NK-92 (cell line): ENCODE data around the gene GIMAP7.
"Not testable (repeated sequence)": the region's sequence is repeated elsewhere in the genome, so short reads cannot be mapped to it uniquely, and the experiment has no call there.

Source experiments
- DNase-seq: peaks from one replicate; lab custom pipeline; 2025; ENCODE audit not compliant: unreplicated experiment; lab: John Stamatoyannopoulos, UW

Gene GIMAP7

DNA sequence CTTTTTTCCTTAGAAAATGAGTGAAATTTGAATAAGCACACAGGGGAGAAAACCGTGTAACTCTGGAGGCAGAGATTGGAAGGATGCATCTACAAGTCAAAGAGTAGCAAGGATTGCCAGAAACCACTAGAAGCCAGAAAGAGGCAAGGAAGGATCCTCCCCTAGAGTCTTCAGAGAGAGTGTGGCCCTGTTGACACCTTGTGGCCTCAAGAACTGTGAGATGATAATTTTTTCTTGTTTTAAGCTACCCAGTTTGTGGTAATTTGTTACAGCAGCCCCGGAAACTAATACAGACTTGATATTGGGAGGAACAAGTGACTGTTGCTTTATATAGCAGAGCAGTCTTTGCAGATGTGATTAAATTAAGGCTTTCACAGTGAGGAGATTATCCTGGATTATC, 3.6 kb upstream of the GIMAP7 start:
- DNase-seq = no peak

DNA sequence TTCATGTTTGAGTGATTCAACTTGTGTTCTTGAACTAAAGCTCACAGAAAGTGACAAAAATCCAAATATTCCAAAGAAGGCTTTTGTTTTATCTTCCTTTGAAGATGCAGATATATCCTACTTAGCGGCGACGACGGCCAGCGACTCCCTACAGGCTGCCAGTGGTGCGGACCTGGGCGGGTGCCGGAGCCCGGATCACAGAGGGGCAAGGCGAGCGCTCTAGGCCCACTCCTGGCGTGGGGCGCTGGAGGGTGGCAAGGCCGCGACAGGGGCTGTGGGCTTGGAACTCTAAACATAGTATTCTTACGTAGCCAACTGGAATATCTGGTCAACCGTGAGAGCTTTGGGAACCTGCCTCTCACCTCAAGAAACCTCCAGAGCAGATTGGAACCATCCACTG, 914 bp upstream of the GIMAP7 start:
- no peak for DNase-seq

DNA sequence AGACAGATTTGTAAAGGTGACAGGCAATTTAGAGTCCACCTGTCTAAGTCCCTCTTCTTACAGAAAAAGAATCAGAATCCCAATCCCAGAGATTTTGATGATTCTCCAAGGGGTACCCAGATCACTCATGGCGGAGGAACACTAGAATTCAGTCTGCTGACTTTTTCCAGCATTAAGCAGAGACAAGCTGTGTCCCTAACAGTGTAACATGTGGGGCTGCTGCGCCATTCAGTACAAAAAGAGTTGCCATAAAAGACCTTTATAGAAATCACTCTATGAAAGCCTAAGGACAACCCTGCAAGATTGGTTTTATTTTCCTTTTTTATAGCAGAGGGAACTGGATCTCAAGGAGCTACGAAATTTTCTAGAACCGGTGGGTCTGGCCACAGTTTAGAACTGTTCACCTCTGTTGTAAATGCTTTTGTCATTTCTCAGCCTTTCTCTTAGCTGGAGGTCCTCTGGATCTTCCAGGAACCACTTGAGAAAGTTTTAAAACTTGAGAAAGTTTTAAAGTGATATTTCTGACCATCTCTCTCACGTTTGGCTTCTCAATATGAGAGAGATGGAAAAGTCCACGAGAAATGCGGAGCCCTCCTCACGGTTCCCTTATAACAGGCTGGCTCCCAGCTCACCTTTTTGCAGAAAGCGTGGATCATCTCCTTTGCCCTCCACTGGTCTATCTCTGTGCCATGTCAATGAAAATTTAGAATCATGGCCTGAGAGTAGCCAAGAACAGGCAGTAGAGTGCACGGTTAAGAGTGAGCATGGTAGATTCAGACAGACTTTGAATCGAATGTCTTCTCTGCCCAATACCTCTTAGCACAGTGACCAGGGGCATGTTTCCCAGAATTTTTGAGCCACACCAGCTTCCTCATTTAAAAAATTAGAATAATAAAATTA, 826 bp downstream of the GIMAP7 start:
- DNase-seq = no peak

DNA sequence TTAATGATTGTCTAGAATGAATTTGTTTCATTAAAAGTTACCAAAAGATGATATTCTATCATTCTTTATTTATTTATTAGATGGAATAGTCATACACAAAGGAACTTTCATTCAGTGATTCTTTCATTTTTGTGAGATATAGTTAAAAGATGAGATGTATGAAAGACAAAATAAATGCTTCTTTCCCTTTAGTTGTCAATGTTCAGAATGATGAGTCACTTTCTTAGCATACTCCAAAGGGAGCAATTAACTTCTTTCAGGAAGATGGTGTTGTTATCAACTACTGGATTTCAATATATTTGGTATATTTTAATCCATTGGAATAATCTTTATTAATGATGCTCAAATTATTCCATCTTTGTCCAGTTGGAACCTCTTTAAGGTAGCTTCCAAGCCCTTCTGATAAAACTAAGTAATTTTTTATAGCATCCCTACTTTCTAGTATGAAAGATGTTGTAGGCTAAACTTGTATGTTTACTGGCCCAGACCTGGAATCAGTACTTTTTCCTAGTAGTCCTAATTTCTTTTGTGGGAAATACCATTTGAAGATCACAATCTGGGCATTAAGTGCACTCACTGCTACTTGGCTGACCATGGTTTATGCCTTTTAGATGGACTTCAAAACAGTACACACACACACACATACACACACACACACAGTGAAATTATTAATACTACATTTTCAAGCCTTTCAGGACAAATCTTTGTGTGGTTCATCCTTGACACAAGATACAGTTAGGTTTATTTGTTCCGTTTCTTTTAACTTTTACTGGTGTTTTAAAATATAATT, 2.5 kb downstream of the GIMAP7 start:
- no peak for DNase-seq

DNA sequence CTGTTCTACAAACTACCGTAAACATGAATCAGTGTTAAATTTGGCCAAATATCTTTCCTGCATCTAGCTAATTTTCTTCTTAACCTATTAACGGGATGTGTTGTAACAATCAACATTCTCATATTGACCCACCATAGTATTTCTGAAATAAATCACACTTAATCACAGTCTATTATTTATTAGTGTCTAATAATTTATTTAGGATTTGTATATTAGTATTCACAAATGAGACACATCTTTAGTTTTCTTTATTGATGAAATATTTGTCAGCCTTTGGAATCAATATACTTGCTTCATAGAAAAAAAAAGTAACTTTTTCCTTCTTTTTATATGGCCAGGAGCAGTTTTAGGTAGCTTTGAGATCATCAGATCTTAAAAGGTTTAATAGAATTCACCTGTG, 4.6 kb downstream of the GIMAP7 start:
- DNase-seq = no peak

DNA sequence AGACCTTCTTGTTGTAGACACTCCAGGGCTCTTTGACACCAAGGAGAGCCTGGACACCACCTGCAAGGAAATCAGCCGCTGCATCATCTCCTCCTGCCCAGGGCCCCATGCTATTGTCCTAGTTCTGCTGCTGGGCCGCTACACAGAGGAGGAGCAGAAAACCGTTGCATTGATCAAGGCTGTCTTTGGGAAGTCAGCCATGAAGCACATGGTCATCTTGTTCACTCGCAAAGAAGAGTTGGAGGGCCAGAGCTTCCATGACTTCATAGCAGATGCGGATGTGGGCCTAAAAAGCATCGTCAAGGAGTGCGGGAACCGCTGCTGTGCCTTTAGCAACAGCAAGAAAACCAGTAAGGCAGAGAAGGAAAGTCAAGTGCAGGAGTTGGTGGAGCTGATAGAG, 5.5 kb downstream of the GIMAP7 start:
- DNase-seq = no peak

DNA sequence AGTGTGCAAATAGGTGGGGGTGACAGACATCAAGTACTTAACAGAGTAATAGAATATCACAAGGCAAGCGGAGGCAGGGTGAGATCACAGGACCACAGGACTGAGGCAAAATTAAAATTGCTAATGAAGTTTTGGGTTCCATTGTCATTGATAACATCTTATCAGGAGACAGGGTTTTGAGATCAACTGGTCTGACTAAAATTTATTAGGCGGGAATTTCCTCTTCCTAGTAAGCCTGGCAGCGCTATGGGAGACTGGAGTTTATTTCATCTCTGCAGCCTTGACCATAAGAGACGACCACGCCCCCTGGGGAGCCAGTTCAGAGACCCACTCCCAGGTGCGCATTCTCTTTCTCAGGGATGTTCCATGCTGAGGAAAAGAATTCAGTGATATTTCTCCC, 8.3 kb downstream of the GIMAP7 start:
- not testable (repeated sequence) for DNase-seq

DNA sequence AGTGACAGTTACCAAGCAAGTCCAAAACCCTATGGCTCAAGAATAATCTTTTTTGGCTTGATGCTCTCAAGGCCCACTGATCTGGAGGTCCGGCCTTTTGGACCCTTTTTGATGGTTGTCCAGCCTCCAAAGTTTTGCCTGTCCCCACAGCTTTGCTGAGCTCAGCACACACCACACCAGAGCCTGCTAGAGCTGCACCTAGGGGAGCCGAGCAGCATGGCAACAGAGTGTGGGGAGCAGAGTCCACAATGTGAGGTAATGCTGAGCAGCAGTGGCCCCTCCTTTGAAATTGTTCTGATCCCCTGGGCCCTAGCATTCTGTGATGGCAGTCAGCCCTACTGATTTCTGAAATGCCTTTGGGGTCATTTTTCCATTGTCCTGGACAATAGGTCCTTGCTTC, 9.3 kb downstream of the GIMAP7 start:
- no peak for DNase-seq

DNA sequence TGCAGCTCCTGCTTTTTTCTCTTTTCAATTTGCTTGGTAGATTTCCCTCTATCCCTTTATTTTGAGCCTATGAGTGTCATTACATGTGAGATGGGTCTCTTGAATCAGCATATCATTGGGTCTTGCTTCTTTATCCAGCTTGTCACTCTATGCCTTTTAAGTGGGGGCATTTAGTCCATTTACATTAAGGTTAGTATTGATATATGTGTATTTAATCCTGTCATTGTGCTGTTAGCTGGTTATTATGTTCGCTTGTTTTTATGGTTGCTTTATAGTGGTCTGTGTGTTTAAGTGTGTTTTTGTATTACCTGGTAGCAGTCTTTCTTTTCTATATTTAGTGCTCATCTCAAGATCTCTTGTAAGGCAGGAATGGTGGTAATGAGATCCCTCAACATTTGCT, 17.0 kb downstream of the GIMAP7 start:
- no peak for DNase-seq

DNA sequence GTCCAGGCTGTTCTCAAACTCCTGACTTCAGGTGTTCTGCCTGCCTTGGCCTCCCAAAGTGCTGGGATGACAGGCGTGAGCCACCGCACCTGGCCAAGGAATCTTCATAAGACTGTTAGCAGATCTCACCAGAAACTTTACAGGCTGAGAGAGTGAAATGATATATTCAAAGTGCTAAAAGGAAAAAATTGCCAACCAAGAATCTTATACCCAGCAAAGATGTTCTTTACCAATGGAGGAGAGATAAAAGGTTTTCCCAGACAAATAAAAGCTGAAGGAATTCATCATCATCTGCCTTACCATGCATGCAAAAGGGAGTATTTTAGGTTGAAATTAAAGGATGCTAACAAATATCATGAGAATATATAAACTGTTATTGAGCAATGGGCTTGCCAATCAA, 23.6 kb downstream of the GIMAP7 start:
- DNase-seq = no peak

DNA sequence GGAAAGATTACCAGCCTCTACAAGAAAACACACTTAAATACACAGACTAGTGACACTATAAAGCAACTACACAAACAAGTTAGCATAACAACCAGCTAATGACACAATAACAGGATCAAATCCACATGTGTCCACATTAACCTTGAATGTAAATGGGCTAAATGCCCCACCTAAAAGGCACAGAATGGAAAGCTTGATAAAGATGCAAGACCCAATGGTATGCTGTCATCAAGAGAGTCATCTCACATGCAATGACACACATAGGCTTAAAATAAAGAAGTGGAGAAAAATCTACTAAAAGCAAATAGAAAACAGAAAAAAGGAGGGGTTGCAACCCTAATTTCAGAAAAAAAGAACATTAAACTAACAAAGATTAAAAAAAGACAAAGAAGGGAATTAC, 38.5 kb downstream of the GIMAP7 start:
- DNase-seq = no peak

DNA sequence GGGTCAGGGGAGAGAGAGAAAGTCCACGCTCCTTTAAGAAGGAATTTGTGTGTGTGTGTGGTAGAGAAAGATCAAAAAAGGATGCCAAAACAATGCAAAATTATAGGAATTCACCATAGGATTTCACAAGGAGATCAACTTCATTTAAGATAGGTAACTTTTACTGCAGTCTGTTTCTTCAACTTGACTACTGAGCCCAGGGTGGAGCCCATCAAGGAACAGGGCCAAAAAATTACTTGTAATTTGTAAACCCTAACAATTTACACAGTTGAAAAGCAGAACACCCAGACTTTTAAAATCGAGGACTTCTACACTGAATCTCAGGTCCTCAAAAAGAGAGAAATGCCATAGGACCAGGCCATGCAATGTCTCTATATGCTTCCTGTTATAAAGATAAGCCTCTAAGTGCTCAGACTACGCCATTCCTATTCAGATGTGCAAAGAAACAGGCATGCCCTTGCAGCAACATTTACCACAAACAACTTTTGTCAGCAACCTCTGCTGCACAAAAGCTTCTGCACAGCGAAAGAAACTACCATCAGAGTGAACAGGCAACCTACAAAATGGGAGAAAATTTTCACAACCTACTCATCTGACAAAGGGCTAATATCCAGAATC, 42.0 kb downstream of the GIMAP7 start:
- DNase-seq = no peak

DNA sequence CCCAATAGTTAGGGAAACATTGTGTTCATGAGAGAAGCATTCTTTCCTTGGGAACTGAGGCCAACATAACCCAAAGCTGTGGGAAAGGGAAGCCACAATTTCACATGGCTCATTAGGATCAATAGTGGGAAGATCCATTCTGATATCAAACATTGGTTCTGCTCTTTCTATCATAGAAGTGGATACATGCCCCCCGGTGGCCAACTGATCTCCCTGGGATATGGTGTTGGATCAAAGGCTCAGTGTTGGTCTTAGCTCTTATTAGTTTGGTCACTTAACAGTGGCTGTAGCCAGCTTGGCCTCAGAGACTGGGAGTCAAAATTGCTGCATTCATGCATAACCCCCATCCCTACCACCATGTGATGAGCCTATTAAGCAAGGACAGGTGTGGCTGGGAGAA, 45.8 kb downstream of the GIMAP7 start:
- no peak for DNase-seq

DNA sequence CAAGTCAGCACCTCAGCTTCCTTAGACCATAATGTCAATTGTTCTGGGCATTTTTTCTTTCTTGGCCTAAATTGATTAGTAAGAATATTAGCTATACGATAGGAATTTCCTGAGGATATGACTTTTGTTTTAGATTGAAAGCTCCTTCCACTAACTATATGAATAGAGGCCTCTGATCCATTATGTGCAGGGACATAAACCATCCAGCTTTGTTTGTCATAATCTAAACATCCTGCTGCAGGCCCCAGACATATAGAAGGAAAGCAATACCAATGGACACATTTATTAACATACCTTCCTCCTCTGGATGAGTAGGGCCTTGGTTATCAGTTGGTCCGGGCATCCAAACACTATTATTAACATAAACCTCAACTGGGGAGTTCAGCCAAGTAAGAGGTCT, 48.2 kb downstream of the GIMAP7 start:
- DNase-seq = no peak

DNA sequence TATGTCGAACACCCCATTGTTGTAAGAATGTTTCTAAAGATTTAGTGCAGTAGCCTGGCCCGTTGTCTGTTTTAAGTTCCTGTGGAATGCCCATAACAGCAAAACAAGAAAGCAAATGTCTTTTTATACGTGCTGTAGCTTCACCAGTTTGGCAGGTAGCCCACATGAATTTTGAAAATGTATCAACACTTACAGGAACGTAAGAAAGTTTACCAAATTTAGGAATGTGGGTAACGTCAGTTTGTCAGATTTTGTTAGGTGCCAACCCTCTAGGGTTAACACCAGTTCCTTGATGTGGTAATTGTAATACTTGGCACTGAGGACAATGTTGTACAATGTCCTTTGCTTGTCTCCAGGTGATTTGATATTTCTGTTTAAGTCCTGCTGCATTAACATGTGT, 49.3 kb downstream of the GIMAP7 start:
- no peak for DNase-seq

DNA sequence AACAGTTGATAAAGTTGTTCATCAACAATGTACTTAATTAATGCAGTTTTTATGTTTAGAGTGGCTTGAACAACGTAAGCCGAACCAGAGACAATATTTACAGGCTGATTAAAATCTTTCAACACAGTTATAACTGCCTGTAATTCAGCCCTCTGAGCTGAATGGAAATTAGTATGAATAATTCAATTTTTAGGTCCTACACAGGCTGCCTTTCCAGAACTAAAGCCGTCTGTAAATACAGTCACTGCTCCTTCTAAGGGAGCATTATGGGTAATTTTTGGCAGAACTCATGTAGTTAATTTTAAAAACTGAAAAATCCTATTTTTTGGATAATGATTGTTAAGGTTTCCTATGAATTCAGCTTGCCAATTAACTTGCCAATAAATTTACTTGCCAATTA, 49.9 kb downstream of the GIMAP7 start:
- no peak for DNase-seq

DNA sequence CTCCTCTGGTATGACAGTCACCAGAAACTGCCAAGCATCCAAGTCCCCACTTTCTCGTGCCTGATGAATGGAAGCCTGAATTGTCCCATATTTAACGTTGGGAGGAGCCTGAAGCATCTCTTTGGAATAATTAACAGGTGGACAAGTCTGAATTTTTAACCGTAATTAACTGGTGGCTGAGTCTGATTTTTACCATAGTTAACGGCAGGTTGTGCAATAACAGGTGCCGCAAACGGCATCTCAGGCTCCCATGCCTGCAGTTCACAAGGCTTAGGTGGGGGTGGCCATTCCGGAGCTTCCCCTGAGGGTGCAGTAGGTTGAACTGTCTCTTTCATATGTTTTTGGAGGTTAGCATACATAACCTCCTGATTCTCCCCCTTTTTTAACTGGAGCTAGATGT, 50.6 kb downstream of the GIMAP7 start:
- DNase-seq = no peak

DNA sequence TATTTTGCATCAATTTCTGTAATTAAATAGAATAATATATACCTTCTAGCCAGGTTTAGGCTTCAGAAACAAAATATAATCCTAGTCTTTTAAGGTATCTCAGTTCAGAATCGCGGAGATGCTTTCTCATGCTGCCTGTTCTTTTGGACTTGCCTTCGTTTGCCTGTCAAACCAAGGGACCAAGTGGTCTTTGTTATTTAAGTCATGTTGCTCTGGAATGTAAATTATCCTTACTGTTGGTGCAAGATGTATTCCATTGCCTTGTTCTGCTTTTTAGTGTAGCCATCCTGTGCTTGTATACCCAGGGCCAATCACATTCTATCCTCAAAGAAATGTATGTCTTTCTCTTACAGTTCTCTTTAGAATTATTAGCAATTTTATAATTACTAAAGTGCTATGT, 51.5 kb downstream of the GIMAP7 start:
- no peak for DNase-seq

DNA sequence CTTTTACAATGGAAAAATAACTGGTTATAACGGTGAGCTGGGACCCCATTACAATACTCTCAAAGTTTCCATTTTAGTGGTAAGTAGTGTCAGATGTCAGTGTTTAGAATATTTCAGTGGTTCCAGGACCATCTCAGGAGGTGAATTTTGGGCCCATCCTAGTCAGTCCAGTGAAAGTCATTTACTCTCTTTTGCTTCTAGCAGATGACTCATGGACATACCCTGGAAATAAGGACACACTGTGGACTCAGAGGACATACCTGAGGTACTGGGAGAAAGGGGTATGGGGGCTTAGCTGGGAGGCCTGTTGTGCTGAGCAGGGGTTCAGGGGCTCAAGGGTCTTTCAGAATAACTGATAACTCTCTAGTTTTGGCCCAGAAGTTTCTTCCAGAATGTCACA, 51.9 kb downstream of the GIMAP7 start:
- no peak for DNase-seq

DNA sequence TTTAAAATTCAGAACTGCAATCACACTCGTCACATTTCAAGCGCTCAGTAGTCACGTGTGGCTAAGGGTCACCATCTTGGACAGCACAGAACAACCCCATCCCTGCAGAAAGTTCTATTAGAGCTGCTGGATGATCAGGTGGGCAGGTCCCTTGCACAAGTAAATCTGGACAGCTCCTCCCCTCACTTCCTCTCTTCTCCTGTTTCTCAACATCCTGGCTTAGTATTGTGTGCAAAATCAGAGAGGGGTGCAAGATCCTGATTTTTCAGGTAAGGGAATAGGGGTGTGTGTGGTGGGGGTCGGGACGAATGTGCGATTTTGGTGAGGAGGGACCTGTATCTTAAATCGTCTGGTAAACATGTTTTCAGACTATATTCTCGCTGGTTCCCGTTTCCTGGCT, 52.5 kb downstream of the GIMAP7 start, which contains the start of gene GIMAP4:
TSS of gene GIMAP4 (plus strand) at position 222 of the 400 bp plus-strand sequence. CDS start 2,512 bp downstream, outside the sequence.
- DNase-seq = no peak

DNA sequence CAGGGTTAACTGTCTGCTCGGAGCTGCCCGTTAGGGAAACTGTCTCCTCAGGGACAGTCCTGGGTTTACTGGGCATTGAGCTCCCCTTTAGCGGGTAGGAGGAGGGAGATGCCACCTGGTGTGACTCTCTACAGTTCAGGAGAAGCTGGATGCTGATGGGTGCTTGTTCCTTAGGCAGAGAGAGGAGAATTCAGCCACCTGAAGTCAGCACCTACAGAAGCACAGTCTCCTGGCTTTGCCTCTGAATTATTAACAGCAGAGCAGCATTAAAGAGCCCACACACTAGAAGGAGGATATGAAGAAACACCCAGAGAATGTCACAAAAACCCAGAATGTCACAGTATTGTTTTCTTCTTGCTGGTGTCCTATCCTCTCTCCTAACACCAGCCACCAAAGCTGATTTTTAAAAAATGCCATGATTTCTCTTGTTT, 53.2 kb downstream of the GIMAP7 start:
- DNase-seq = no peak

DNA sequence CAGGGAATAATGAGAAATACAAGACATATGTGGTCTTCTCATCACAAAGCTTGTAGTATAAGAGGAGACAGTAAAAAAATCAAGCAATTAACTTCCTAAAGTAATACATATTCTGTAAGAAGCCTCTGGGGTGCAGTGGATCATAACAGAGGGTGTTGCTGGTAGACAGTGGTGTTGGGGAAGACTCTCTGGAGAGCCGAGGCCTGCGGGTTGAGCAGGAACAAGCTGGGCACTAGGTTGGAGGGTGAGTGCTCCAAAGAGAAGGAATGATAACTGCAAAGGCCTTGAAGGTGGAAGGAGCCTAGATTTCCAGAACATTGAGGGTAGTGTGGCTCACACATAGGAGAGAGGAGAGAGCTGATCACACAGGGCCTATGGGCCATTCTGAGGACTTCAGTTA, 54.0 kb downstream of the GIMAP7 start:
- no peak for DNase-seq
